HAP-1 (cell line): ENCODE results near the gene EEF1G.
"Not testable (repeated sequence)": the region's sequence is repeated elsewhere in the genome, so short reads cannot be mapped to it uniquely, and the experiment has no call there.

ENCODE experiments used
- DNase-seq, 2 experiments: peaks; one replicate each; pipeline ENCODE4 v3.0.0-alpha.2; 2016 to 2020; ENCODE audit warnings: low spot score in 2 of 2
- H3K27me3 ChIP-seq: fragments of 250-450 bp; sonication (Bioruptor Pico); 2 replicates; pipeline ENCODE4 v1.5.1; 2020; ENCODE audit warnings: low read depth, mild to moderate bottlenecking, moderate library complexity
- H3K36me3 ChIP-seq: fragments of 250-450 bp; sonication (Bioruptor Pico); replicated peaks from 2 replicates; pipeline ENCODE4 v1.5.1; 2020; ENCODE audit warnings: mild to moderate bottlenecking
- H3K4me1 ChIP-seq: fragments of 250-450 bp; sonication (Bioruptor Pico); 2 replicates; pipeline ENCODE4 v1.5.1; 2020; ENCODE audit warnings: mild to moderate bottlenecking
- H3K4me3 ChIP-seq: fragments of 250-450 bp; sonication (Bioruptor Pico); 2 replicates; pipeline ENCODE4 v1.5.1; 2020; ENCODE audit warnings: mild to moderate bottlenecking, moderate library complexity
- H3K9me3 ChIP-seq: fragments of 250-450 bp; sonication (Bioruptor Pico); 2 replicates; pipeline ENCODE4 v1.5.1; 2020; ENCODE audit warnings: mild to moderate bottlenecking, moderate library complexity
- in situ Hi-C: fragments of 300-500 bp; cut with MboI; formaldehyde crosslinking; loops from 3 replicates; pipeline ENCODE4 v1.14.3; 2020; ENCODE audit warnings: low sequenced_read_pairs, inconsistent platforms, mixed read lengths

Gene EEF1G

GRCh38 chr11:62573592-62574362 lies at the start of gene EEF1G:
TSS of gene EEF1G (minus strand) at chr11:62573891. CDS start at chr11:62573842, 49 bp downstream.
- Histone ChIP-seq H3K27me3 (no peaks in the 10 kb centered on the region), H3K4me3 (peak within 1 kb of the TSS; percentile 89), H3K4me1 (peaks cover 25% of the 10 kb centered on the region), H3K36me3 (peaks cover 86% of the 10 kb centered on the region), H3K9me3 (no peaks in the 10 kb centered on the region)
- in situ Hi-C loops = no loop called here
- DNase-seq = peak; percentile 99

GRCh38 chr11:62622476-62623089 lies 48.9 kb upstream of the EEF1G start:
- H3K36me3 ChIP-seq = peaks cover 38% of the 10 kb centered on the region
- H3K9me3 ChIP-seq = peaks cover 3% of the 10 kb centered on the region; the same call in 1 of the 2 replicates
- peak overlapping the region; percentile 79 for H3K4me3 ChIP-seq
- DNase-seq = no peak
- H3K4me1 ChIP-seq = peaks cover 9% of the 10 kb centered on the region
- in situ Hi-C loops = no loop called here
- no peaks in the 10 kb centered on the region for H3K27me3 ChIP-seq

GRCh38 chr11:62621567-62622470 lies 48.1 kb upstream of the EEF1G start, which contains the start of gene B3GAT3:
TSS of gene B3GAT3 (minus strand) at chr11:62621986. CDS start at chr11:62621947, 39 bp downstream.
- in situ Hi-C loops = no loop called here

GRCh38 chr11:62621027-62621566 lies 47.4 kb upstream of the EEF1G start:
- peak overlapping the region; percentile 79 for H3K4me3 ChIP-seq
- peaks cover 9% of the 10 kb centered on the region for H3K4me1 ChIP-seq
- no peak for DNase-seq
- peaks cover 3% of the 10 kb centered on the region; the same call in 1 of the 2 replicates for H3K9me3 ChIP-seq
- H3K36me3 ChIP-seq = peaks cover 34% of the 10 kb centered on the region
- in situ Hi-C loops = no loop called here
- H3K27me3 ChIP-seq = no peaks in the 10 kb centered on the region

More at GRCh38 chr11:62621567-62622470, 48.1 kb upstream of the EEF1G start, which contains the start of gene B3GAT3:
- Histone ChIP-seq H3K4me1 (peaks cover 9% of the 10 kb centered on the region), H3K4me3 (peak within 1 kb of the TSS; percentile 79), H3K27me3 (no peaks in the 10 kb centered on the region), H3K9me3 (peaks cover 3% of the 10 kb centered on the region; the same call in 1 of the 2 replicates), H3K36me3 (peaks cover 35% of the 10 kb centered on the region)
- DNase-seq = peak; percentile 96 to 99

- in situ Hi-C loops, DNase-seq, H3K27me3 ChIP-seq: not testable (repeated sequence)
Measured at GRCh38 chr11:62616957-62617356, 43.3 kb upstream of the EEF1G start.

GRCh38 chr11:62615521-62615920 lies 41.8 kb upstream of the EEF1G start:
- no peaks in the 10 kb centered on the region for H3K9me3 ChIP-seq
- no peak overlapping the region for H3K4me3 ChIP-seq
- peaks cover 6% of the 10 kb centered on the region for H3K4me1 ChIP-seq
- no peak for DNase-seq
- in situ Hi-C loops = no loop called here
- H3K27me3 ChIP-seq = no peaks in the 10 kb centered on the region
- peaks cover 16% of the 10 kb centered on the region for H3K36me3 ChIP-seq

More at GRCh38 chr11:62616957-62617356, 43.3 kb upstream of the EEF1G start:
- not testable (repeated sequence) for H3K9me3 ChIP-seq, H3K4me3 ChIP-seq, H3K4me1 ChIP-seq
- peaks cover 23% of the 10 kb centered on the region for H3K36me3 ChIP-seq

- in situ Hi-C loops = no loop called here
- H3K9me3 ChIP-seq = no peaks in the 10 kb centered on the region
- peaks cover 27% of the 10 kb centered on the region for H3K36me3 ChIP-seq
- H3K27me3 ChIP-seq = no peaks in the 10 kb centered on the region
- no peak for DNase-seq
- peaks cover 6% of the 10 kb centered on the region for H3K4me1 ChIP-seq
- no peak overlapping the region for H3K4me3 ChIP-seq
Measured at GRCh38 chr11:62614275-62614674, 40.6 kb upstream of the EEF1G start.

GRCh38 chr11:62613291-62613778 lies 39.6 kb upstream of the EEF1G start:
- H3K9me3 ChIP-seq = no peaks in the 10 kb centered on the region
- H3K4me1 ChIP-seq = peaks cover 6% of the 10 kb centered on the region
- peak overlapping the region; percentile 50 for H3K4me3 ChIP-seq
- no peak for DNase-seq
- H3K36me3 ChIP-seq = peaks cover 31% of the 10 kb centered on the region
- H3K27me3 ChIP-seq = no peaks in the 10 kb centered on the region
- in situ Hi-C loops = no loop called here

GRCh38 chr11:62612366-62613290 lies 38.9 kb upstream of the EEF1G start, which contains the start of the genes EML3 and ROM1:
TSS of gene EML3 (minus strand) at chr11:62612775. CDS start at chr11:62612457, 318 bp downstream.
TSS of gene ROM1 (plus strand) at chr11:62613257. CDS start at chr11:62613282, 25 bp downstream.
- Histone ChIP-seq H3K9me3 (no peaks in the 10 kb centered on the region), H3K4me1 (peaks cover 6% of the 10 kb centered on the region), H3K36me3 (peaks cover 36% of the 10 kb centered on the region), H3K27me3 (no peaks in the 10 kb centered on the region), H3K4me3 (peak within 1 kb of the TSS; percentile 50)
- peak; percentile 85 to 95 for DNase-seq
- in situ Hi-C loops = no loop called here

- in situ Hi-C loops = no loop called here
- peak in 1 of 2 experiments; percentile 52 for DNase-seq
- Histone ChIP-seq H3K4me3 (peak overlapping the region; percentile 50), H3K36me3 (peaks cover 33% of the 10 kb centered on the region), H3K9me3 (no peaks in the 10 kb centered on the region), H3K4me1 (peaks cover 6% of the 10 kb centered on the region), H3K27me3 (no peaks in the 10 kb centered on the region)
Measured at GRCh38 chr11:62611705-62612365, 38.1 kb upstream of the EEF1G start.

GRCh38 chr11:62610814-62611704 lies 37.4 kb upstream of the EEF1G start:
- in situ Hi-C loops = no loop called here
- no peak for DNase-seq
- H3K36me3 ChIP-seq = peaks cover 30% of the 10 kb centered on the region
- no peaks in the 10 kb centered on the region for H3K9me3 ChIP-seq
- H3K27me3 ChIP-seq = no peaks in the 10 kb centered on the region
- H3K4me1 ChIP-seq = peaks cover 6% of the 10 kb centered on the region
- peak overlapping the region; percentile 50 for H3K4me3 ChIP-seq
